HG03571 (cell line): ENCODE data around the gene AGAP9.
"Not testable (repeated sequence)": the region's sequence is repeated elsewhere in the genome, so short reads cannot be mapped to it uniquely, and the experiment has no call there.

ENCODE experiments used
- ATAC-seq: cut with Tn5 transposase; IDR thresholded peaks from one replicate; pipeline ENCODE4 v1.9.1; 2021; ENCODE audit not compliant: unreplicated experiment

AGAP9 gene

DNA sequence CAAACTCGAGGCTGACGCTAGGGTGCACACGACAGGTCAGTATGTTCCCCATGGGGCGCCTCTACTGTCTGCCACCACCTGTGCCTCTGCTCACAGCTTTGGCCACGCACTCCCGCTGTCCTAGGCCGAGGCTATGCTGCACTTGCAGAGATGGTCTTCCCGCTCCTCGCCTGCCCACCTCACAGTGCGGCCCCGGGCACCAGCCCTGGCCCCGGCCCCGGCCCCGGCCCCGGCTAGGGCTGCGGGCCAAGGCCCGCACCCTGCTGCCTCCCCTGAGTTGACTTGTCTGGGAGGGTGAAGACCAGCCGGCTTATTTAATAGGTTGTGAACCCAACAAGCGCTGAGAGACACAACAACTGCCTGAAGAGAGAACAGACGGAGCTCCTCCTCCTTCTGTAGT, at the start of gene AGAP9:
Gene AGAP9, minus strand, starts transcription at position 164 of the 400 bp plus-strand sequence. Its CDS starts 112 bp downstream, at position 52.
- not testable (repeated sequence) for ATAC-seq

- not testable (repeated sequence) for ATAC-seq
Observed at GRCh38 chr10:47571138-47571912, 47.9 kb upstream of the AGAP9 start.

- ATAC-seq = not testable (repeated sequence)
Observed at GRCh38 chr10:47566757-47567156, 43.3 kb upstream of the AGAP9 start.

GRCh38 chr10:47566108-47566699, 42.8 kb upstream of the AGAP9 start:
- ATAC-seq = not testable (repeated sequence)

DNA sequence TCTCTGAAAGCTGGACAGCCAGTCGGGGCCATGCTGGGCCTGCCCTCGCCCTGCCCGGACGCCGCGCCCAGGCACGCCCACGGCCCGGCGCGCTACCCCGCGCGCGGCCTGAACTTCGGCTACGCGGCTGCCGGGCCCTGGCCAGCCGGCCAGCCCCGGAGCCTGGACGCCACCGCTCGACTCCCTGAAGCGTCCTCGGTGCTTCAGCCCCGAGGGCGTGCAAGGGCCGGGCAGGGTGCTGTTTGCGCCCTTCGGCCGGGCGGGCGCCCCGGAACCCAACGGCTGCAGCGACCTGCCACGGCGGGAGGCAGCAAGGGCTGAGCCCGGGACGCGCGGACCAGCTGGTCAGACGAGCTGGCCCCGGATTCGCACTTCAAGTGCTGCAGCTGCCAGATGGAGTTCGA, 42.1 kb upstream of the AGAP9 start:
- not testable (repeated sequence) for ATAC-seq

- not testable (repeated sequence) for ATAC-seq
Observed at GRCh38 chr10:47564953-47565352, 41.5 kb upstream of the AGAP9 start.

- not testable (repeated sequence) for ATAC-seq
Observed at GRCh38 chr10:47564318-47564717, 40.9 kb upstream of the AGAP9 start.

DNA sequence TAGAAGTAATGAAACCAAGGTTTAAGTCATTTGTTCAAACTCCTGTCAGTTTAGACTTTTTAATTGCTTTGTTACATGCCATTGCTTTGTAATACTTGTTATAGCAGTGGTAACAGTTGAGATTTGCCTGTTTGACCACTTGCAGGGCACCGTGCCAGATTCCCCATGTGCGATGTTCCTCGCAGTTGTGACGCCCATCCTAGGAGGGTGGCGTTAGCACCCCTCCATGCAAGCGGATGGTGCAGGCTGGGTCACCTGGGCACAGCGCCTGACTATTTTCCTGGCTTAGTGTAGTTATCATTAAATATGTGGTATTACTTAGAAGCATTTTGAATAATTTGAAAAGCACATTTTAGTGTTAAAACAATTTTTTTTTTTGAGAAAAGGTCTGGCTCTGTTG, 37.0 kb upstream of the AGAP9 start:
- ATAC-seq = not testable (repeated sequence)

- ATAC-seq = not testable (repeated sequence)
Observed at GRCh38 chr10:47559718-47560308, 36.4 kb upstream of the AGAP9 start.

DNA sequence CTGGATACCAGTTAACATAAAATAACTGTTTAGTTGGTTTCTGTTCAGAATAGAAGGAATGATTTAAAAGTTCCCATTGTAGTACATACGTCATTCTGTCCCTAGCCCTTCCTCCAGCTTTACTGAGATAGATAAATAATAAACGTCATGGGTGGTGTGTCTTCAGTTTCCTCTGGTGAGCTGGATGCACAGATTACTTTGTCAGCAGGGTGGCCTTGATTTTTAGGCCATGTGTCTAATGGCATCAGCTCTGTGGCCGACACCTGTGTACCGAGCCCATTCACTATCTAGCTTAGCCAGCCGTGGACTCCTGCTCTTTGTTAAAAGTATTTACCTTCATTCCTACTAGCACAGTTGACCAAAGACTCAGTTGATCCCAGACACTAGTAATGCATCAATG, 34.7 kb upstream of the AGAP9 start:
- ATAC-seq = not testable (repeated sequence)

GRCh38 chr10:47557616-47558015, 34.2 kb upstream of the AGAP9 start:
- not testable (repeated sequence) for ATAC-seq

DNA sequence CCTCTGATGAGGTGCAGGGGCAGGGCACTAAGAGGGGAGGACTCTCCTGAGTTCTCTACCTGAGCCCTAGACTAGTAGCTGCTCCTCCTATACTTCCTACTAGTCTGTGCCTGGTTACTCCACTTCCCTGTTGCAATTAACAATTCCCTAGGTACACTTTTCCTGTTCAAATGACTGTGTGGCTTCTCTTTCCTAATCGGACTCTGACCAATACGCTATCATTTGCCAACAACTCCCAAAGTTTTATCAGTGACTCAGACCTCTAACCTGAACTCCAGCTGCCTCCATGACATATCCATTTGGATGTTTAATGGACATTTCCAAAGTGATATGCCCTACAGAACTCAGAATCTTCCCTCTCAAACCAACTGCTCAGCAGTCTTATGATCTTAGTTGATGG, 31.9 kb upstream of the AGAP9 start:
- ATAC-seq = not testable (repeated sequence)

DNA sequence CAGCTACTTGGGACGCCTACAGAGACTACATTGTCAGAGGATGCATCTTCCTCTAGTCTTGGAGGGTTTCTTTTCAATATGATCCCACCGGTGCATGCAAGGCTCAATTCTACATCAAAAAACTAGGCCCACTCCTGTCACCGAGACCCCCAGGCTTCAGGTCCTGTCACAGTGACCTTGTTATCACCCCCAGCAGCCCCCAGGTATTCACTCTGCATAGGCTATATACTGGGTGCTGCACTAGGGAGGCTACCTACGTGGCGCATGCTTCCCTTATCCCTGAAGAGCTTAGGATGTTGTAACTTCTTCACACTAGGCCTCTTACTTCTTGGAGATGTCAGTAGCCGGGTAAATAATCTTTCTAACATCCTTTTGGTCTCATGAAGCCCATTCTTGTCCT, 31.1 kb upstream of the AGAP9 start:
- not testable (repeated sequence) for ATAC-seq

DNA sequence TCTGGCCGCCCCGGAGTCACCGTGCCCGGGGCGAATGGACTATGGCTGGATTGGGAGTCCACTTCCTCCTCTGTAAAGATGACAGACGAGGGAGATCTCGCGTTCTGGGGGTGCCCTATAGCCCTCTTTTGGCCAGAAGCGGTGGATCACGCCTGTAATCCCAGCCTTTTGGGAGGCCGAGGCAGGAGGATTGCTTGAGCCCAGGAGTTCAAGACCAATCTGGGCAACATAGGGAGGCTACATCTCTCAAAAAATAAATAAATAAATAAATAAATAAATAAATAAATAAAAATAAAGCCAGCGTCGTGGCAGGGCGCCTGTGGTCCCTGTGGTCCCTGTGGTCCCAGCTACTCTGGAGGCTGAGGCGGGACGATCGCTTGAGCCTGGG, 30.4 kb upstream of the AGAP9 start:
- not testable (repeated sequence) for ATAC-seq

GRCh38 chr10:47553214-47553859, 29.9 kb upstream of the AGAP9 start:
- peak; percentile 84 for ATAC-seq

GRCh38 chr10:47552719-47553118, 29.3 kb upstream of the AGAP9 start:
- ATAC-seq = peak; percentile 52

DNA sequence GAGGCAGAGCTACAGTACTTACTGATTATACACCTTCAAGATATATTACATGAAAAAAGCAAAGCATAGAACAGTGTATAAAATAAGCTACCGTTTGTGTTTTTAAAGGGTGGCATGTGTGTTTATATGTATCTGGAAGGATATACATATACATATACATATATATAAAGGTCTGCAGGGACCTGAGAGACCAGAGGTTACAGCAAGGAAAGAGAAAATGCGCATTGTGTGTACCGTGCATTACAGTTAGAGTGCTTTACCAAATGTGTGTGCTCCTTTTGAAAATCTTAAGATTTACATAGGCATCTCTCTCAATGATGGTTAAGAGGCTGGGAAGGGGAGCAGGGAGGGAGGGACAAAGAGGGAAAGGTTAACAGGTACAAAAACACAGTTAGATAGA, 23.8 kb upstream of the AGAP9 start:
- not testable (repeated sequence) for ATAC-seq

DNA sequence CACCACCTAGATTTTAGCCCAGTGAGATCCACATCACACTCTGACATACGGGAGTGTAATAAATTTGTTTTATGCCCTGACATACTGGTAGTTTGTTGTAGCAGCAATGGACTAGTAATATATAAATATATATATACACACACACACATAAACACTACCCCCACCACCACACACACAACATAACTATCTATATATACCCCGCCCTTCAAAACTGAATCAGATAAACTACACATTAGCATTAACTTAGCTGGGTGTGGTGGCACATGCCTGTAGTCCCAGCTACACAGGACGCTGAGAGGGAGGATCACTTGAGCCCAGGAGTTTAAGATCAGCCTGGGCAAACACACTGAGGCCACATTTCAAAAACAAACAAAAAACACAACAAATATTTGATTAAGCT, 13.0 kb upstream of the AGAP9 start:
- not testable (repeated sequence) for ATAC-seq

DNA sequence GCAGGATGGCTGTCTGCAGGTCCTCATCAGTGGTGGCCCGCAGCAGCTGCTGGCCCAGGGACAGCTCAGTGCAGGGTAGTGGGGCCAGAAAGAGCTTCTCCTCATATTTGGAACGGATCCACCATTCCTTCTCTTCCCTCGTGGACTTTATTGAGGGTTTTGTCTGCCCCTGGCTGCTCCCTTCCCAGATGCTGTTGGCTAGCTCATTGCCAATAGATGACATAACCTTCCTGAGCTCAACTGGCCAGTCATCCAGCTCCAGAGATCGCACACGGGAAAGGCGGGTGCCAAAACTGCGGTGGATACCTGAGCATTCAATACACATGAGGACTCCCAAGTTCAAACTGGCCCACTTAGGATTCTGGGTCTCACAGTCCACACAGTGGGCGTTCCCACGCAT, 21.1 kb downstream of the AGAP9 start:
- ATAC-seq = not testable (repeated sequence)

DNA sequence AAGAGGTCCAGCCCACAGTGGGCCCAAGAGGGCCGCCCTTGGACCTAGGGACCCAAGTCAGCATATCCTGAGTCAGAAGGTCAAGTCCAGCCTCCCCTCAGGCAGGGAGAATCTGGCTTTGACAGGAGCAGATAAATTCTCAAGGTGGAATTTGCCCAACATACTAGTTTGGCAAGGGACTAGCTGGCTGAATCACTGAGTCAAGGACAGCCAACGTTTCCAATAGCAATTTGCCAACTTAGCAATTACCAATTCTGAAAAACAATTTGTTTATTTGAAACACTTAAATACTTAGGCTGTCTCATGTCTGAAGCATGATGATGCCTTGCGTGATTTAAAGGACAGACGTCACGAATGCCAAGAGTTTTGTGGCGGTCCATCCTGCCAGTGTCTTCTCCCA, 29.2 kb downstream of the AGAP9 start:
- ATAC-seq = not testable (repeated sequence)

- ATAC-seq = not testable (repeated sequence)
Observed at GRCh38 chr10:47491600-47491999, 31.8 kb downstream of the AGAP9 start, which contains the start of gene FAM25G. FAM25G (minus strand) TSS chr10:47491700; CDS start chr10:47491674, 26 bp downstream.
